NCI-H128 (cell line): ENCODE results near the gene SLC28A1.
"Not testable (repeated sequence)": the region's sequence is repeated elsewhere in the genome, so short reads cannot be mapped to it uniquely, and the experiment has no call there.

Experiments
- DNase-seq: peaks from one replicate; lab custom pipeline; 2025; ENCODE audit not compliant: unreplicated experiment; lab: John Stamatoyannopoulos, UW

SLC28A1 gene

DNA sequence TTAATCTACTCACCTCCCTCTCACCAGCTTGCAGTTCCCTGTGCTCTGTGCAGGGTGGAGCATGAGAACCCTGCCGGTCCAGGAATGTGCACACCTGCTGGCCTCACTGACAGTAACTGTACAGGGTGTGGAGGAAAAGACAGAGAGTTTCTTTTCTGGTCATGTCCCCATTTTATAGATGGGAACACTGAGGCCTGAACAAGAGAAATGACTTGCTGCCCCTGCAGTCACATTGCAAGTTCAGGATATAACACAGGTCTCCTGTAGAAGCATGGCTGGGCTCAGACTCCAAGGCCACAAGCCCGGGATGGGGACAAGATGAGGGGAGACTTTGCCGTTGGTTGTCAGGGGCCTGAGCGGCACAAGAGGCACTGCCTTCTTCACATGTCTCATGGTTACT is 23.3 kb downstream of the SLC28A1 start:
- DNase-seq, result no peak

DNA sequence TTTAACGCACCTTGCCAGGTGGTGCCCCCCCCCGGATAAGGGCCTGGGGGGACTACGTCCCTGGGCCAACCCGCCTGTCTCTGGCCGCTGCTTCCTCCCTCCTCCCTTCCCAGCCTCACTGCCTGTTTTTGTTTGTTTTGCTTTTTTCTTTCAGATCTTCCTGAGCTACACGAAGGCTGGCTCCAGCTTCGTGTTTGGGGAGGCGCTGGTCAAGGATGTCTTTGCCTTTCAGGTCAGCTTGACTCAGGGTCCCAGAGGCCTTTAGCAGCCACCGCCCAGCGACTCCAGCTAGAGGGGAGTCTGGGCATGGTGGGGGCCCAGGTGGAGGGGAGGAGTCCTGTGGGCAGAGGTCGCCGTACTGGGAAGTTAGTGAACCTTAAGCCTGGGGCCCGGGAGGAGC is 24.1 kb downstream of the SLC28A1 start:
- no peak for DNase-seq

DNA sequence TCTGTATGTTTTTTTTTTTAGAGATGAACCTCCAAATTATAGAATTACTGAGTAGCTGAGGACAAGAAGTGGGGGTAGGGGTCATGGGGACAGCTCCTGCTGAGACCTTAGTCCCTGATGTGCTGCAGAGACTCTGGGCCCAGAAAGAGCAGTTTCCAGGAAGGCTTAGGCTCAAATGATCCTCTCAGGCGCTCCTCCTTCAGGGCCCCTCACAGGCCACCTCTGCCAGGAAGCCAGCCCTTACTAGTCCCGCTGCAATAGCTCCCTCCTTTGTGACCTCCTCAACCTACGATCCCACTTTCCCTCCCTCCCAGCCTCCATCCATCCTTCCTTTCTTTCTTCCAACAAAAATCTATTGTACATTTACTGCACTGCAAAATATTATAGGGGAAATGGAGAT is 24.6 kb downstream of the SLC28A1 start:
- DNase-seq, result no peak

DNA sequence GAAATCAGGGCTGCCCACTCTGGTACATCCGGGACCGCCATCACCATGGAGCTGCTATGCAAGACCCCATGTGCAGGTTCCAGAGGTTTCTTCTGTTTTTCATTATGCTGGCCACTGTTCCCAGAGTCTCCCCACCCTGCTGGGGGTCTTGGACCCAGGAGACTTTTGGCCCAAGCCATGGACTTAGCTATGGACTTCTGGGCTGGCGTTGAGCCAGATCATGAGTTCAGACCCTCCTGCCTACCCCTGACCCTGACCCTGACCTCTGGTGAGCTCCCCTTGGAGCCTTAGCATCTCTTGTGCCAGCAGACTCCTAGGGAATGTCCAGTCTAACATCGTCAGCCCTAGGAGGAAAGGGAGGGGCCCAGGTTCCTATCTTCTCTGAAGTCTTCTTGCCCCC is 25.3 kb downstream of the SLC28A1 start:
- no peak for DNase-seq

DNA sequence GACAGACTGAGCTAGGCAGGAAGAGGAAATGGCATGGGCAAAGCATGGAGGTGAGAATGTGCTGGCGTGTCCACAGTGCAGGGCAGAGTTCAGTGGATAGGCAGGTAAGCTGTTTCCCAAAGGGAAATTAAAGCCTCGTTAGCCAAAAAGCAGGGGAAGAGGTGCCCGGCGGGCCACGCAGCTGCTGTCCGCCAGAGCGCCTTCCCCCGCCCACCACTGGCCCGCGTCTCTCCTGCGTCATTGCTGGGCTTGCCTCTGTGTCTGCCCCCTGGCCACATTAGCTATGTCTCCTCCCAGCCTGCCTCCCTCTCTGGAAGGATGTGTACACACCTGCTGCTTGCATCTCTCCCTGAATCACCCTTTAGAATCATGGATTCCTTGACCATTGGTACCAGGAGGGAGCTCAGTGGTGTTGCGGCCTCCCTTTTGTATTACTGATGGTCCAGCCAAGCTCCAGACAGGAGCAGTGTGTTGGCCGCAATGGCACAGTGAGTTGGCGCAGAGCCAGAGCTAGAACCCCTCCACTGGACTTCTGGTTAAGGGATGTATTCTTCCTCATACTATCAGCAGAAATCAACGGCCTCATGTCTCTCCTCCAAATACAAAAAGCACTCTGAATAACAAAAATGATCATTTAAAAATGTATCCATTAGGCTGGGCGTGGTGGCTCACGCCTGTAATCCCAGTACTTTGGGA is 26.6 kb downstream of the SLC28A1 start:
- no peak for DNase-seq

DNA sequence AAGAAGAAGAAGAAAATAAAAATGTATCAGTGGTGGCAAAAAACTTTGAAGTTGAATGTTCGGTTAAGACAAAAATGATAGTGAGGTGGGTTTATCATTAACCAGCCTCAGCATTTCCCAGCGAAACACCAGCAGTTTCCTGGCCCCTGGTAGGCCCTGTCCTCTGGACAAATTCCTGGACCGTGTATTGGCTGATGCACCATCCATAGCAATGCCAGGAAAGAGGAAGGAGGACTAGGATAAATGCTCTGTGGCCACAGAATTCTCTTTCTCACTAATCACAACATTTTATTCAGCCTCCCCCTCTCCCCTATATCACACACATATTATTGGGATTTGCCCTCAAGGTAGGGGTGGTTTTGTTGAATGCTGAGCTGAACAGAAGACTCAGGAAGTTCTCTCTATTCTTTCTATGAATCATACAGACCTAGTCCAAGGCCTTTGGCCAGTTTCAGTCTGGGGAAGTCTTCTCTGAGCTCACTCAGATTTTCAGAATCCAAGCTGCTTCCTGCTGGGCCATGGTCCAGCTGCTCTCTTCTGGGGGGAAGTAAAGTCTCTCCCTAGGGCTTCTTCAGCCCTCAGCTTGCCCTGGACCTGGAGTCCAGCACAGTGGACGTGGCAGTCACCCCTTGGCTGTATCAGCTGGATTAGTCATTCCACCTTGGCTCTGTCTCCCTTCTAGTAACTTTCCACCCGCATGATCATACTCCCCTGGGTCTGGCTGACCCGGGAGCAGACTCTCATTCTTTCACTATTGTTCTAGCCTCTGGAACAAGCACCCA is 27.6 kb downstream of the SLC28A1 start:
- DNase-seq, result no peak

GRCh38 chr15:84913360-84913723 is 28.9 kb downstream of the SLC28A1 start:
- no peak for DNase-seq

DNA sequence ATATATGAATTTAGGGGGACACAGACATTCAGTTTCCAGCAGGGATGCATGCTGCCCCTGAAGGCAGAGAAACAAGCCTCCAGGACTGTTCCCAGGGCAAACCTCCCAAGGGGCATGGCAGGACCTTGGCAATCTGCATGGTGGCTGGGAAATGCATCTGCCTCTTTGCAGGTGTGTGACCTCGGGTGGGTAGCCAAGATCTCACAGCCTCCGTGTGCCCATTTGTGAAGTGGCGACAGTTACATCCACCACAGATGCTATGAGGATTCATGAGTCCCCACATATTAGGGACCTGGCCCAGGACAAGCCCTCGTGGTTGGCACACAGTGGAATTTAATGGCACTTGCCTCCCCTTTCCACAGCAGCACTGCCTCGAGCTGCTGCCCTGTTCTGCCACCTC is 29.9 kb downstream of the SLC28A1 start:
- no peak for DNase-seq

- DNase-seq, result no peak
These were observed 30.6 kb downstream of the SLC28A1 start for GRCh38 chr15:84914909-84915605.

DNA sequence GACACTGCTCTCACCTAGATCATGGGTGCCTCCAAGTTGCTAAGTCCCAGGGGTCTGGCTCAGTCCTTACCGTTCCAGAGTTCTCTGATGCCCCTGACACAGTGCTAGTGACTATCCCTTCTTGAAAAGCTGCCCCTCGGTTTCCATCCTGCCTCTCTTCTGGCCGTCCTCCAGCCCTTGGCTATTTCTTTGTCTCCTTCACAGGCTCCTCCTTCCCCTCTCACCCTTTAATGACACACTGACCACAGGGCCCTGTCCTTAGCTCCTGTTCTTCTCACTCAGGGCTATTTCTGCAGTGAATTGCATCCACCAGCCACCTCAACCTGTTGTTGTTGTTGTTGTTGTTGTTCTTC is 31.1 kb downstream of the SLC28A1 start:
- no peak for DNase-seq

GRCh38 chr15:84917452-84917851 is 33.0 kb downstream of the SLC28A1 start:
- DNase-seq, result no peak

DNA sequence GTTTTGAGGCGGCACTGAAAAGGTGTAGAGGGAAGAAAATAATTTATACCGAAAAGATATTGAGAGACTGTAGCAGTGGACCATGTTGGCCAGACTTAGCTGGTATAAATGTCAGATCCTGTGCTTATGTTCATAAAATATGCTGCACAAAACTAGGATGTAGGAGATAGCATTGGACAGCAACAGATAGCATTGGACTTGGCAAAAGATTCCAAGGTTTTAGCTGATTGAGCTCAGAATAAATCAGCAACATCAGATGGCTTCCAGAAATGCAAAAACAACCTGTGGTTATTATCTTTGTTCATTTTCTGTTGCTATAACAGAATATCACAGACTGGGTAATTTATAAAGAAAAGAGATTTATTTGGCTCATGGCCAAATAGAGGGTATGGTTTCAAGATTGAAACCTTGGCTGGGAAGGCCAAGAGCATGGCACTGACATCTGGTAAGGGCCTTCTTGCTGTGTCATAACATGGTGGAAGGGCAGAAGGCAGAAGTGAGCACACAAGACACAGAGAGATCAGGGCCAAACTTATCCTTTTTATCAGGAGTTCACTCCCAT is 34.7 kb downstream of the SLC28A1 start:
- DNase-seq, result no peak

- no peak for DNase-seq
These were observed 36.7 kb downstream of the SLC28A1 start for GRCh38 chr15:84921121-84921520.

DNA sequence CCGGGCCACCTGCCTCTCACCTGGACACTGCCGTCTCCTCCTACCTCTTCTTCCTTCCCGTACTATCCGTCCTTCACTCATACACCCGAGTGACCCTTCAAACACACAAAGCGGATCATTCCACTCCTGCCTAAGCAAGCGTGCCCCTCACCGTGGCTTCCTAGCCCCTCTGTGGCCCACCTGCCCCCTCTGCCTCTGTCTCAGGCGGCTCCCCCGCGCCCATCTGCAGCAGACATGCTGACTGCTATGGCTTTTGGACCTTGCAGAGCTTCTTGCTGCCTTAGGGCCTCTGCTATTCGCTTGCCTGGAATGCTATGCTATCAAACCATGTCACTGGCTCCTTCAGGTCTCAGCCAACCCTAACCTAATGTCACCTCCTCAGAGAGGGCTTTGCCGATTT is 38.1 kb downstream of the SLC28A1 start:
- DNase-seq, result no peak

DNA sequence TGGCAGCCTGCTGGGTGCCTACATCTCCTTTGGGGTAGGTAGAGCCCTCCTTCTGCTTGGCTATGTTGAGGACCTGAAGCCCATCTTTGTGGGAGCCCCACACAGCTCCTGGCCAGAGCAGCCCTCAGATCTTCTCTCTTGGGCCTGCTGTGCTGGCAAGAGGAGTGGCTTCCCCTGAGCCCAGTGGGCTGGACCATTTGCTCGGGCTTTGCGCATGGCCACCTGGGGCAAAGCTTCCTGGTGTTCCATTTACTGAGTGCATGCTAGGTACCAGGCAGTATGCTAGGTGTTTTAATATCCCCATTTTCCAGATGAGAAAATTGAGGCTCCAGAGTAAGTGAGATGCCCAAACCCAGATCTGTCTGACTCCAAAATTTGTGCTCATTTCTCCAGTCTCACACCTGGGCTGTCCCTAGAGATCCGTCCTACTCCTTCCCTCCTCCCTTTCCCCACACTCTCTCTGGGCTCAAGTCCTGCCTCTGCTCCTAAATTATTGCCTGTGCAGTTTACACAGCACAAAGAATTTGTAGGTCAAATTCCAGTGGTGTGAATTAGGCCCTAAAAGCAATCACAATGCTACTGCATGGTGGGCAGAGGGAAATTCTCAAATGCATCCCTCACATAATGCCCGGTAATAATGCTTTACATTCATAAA is 39.7 kb downstream of the SLC28A1 start:
- DNase-seq, result no peak

- DNase-seq, result not testable (repeated sequence)
These were observed 40.5 kb downstream of the SLC28A1 start for GRCh38 chr15:84924821-84925569.

GRCh38 chr15:84925906-84926305 is 41.4 kb downstream of the SLC28A1 start:
- DNase-seq, result no peak

- DNase-seq, result no peak
These were observed 42.2 kb downstream of the SLC28A1 start for GRCh38 chr15:84926491-84927230.

DNA sequence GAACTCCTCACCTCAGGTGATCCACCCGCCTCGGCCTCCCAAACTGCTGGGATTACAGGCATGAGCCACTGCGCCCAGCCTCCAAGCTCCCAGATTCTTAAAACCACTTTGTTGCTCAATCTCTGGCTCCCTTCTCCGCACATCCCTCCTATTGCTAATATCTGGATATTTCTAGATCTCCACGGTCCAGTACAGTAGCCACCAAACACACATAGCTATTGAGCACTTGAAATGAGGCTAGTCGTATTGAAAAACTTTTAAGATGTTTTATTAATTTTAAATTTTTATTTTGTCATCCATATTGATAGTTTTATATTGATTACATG is 44.3 kb downstream of the SLC28A1 start:
- DNase-seq, result no peak
